HG02623 (cell line): Measurements from ENCODE around the gene SUN1.
"Not testable (repeated sequence)": the region's sequence is repeated elsewhere in the genome, so short reads cannot be mapped to it uniquely, and the experiment has no call there.

Experiments used
- ATAC-seq: cut with Tn5 transposase; IDR thresholded peaks from one replicate; pipeline ENCODE4 v1.9.1; 2021; ENCODE audit warnings: moderate library complexity; ENCODE audit not compliant: unreplicated experiment

SUN1 gene

GRCh38 chr7:854118-854775 is 22.0 kb downstream of the SUN1 start:
- no peak for ATAC-seq

DNA sequence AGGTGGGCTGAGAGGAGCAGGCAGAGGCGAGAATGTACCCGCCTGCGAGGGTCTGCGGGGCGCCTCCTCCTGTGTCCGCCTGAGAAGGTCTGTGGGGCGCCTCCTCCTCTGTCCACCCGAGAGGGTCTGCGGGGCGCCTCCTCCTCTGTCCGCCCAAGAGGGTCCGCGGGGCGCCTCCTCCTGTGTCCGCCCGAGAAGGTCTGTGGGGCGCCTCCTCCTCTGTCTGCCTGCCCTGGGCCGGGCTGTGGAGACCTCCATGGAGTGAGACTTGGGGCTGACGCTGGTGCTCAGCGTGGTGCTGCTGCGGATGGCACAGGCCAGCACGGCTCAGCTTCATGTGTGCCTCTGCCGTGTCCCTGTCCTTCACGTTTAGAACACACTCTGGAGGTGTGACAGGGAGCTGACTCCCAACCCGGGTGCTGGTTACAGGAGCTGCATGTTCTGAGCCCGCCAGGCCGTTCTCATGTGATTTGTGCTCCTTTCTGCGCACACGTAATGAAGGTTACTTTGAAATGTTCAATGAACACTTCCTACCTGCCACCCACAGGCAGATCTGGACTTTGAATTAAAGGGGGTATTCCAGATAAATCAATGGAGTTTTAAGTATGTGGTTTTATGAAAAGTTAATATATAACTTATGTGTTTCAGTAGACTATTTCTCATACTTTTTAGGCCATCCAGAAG is 23.6 kb downstream of the SUN1 start:
- no peak for ATAC-seq

DNA sequence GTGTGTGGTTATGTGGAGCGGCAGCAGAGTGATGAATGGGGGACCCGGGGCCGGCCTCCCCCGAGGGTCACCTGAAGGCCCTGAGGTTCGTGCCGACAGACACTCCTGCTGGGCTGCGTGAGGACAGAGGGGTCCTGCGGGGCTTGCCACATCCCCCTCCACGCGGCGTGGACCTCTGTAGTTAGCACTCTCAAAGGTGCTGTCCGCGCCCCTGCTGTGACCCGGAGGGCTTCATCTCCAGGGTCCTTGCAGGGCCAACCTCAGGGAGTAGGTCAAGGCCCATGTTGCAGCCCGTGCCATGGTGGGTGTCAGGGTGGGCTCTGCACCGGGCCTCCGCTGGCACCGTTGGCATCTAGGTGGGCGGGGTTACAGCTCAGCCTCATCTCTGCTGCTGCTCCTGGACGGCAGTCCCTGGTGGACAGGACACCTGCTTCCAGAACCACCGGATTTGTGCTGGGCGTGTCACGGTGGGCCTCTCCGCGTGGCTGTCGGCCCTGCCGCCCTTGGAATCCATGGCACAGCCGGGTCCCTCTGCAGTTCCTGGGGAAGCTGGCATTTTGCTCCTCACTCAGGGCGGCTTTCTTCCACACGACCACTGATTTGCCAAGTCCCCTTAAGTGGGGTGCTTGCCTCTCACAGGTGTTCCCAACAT is 24.3 kb downstream of the SUN1 start:
- no peak for ATAC-seq

DNA sequence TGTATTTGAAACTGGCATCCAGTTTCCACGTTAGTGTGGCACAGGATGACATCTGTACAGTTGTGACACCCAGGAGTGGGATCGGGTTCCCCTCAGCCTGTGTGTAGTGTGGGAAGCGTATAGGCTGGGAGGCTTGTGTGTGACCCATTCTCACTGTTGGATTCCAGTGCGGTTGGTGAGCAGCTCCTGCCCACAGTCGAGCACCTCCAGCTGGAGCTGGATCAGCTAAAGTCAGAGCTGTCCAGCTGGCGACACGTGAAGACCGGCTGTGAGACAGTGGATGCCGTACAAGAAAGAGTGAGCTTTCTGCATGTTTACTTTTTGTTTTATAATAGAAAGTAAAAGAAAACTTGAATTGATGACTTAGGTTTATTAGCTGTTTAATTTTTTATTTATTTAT is 25.4 kb downstream of the SUN1 start:
- ATAC-seq: no peak

GRCh38 chr7:859359-860030 is 27.2 kb downstream of the SUN1 start:
- ATAC-seq: no peak

DNA sequence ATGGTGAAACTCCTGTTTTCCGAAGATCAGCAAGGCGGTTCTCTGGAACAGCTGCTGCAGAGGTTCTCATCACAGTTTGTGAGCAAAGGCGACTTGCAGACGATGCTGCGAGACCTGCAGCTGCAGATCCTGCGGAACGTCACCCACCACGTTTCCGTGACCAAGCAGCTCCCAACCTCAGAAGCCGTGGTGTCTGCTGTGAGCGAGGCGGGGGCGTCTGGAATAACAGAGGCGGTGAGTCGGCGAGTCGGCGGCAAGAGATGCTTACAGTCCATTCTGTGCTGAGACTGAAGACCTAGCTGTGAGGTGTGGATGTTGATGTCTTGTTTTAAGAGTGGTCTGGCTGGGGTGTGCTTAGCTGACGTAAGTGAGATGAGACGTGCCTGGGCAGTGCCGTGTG is 27.9 kb downstream of the SUN1 start:
- no peak for ATAC-seq

DNA sequence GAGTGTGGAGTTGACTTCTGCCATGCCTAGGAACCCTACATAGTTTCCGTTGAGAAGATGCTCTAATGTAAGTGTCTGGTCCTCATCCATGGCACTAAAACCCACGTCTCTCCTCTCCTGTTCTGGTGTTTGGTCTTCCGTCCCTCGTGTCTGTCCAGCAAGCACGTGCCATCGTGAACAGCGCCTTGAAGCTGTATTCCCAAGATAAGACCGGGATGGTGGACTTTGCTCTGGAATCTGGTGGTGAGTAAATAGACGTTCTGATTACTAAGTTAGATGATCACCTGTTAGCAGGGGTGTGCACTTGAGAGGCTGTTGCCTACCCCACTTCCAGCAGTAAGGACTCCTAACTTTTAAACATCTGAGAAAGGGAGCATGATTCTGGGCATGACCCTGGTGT is 28.9 kb downstream of the SUN1 start:
- ATAC-seq: no peak

GRCh38 chr7:862157-862556 is 29.9 kb downstream of the SUN1 start:
- no peak for ATAC-seq

- no peak for ATAC-seq
These were observed 30.8 kb downstream of the SUN1 start for GRCh38 chr7:863106-863505.

DNA sequence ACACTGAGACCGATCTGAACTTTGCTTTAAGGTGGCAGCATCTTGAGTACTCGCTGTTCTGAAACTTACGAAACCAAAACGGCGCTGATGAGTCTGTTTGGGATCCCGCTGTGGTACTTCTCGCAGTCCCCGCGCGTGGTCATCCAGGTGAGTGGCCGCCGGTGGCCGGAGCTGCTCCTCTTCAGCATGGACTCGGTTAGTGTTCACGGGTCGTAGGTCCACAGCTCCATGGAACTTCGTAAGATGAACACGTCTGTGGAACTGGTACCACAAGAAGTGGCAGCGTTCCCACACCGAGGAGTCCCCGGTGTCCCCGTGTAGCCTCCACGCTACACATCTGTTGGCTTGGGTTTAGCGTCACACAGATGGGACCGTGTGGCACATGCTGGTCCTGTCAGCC is 33.6 kb downstream of the SUN1 start:
- no peak for ATAC-seq

DNA sequence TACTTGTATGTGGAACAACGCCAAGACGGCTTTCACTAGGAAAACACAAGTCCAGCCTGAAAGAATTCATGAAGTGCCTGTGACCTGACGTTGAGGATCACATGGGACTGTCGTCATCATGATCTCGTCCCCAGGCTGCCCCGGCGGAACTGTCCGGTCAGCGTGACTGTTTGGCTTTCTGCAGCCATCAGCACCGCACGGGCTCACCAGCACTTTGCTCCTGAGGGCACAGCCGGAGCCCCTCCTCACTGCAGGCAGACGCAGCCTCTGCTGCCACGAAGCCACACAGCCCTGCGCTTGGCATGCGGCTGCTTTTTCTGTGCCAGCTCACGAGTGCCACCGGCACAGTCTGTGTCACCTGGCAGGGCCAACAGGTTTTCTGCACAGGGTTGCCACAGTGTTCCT is 34.7 kb downstream of the SUN1 start:
- no peak for ATAC-seq

GRCh38 chr7:867406-868188 is 35.3 kb downstream of the SUN1 start:
- no peak for ATAC-seq

GRCh38 chr7:868189-868486 is 35.9 kb downstream of the SUN1 start:
- no peak for ATAC-seq

DNA sequence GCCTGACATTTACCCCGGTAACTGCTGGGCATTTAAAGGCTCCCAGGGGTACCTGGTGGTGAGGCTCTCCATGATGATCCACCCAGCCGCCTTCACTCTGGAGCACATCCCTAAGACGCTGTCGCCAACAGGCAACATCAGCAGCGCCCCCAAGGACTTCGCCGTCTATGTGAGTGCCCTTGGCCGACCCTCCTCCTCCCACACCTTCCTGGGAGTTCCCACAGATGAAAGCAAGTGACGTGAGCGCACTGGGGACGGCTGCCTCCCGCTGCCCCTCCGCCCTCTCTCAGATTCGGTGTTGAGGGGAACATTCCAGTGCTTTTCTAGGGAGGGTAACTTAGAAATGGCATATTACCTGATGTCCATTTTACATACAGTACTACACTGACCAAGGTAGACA is 37.1 kb downstream of the SUN1 start:
- ATAC-seq: no peak

- ATAC-seq: no peak
These were observed 39.7 kb downstream of the SUN1 start for GRCh38 chr7:871900-872537.

DNA sequence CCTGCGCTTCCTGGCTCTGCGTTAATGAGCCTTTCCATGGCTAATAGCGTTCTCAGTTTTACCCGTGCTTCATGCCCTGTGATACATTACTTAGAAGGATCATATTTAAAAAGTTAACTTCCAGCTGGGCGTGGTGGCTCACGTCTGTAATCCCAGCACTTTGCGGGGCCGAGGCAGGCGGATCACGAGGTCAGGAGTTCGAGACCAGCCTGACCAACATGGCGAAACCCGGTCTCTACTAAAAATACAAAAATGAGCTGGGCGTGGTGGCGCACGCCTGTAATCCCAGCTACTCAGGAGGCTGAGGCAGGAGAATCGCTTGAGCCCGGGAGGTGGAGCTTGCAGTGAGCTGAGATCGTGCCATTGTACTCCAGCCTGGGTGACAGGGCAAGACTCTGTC is 40.4 kb downstream of the SUN1 start:
- not testable (repeated sequence) for ATAC-seq

DNA sequence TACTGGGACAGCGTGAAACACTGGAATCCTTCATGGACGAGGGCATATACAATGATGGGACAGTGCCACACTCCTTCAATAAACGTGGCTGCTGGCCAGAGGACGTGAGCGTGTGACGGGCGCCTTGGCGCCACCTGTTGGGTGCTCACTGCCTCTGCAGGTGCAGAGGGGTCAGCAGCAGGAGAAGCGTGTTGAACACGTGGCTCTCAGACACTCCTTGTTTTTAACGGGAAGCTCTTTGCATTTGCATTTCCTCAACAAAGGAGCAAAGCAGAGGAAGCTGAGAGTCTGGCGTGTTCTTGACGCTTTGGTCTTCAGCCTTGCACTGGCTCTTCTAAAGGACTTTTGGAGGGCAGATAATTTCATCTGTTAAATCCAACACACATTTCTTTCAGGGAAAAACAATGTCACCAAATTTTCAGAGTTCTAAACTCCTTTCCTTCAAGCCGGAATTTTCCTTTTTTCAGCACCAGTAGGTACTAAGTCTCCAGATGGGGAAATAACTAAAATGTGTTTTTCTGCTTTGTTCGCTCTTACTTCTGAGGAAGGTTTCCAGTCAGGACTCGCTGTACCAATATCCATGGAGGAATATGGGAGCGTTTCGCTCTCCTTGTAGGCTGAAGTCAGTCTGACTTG is 41.2 kb downstream of the SUN1 start:
- no peak for ATAC-seq

DNA sequence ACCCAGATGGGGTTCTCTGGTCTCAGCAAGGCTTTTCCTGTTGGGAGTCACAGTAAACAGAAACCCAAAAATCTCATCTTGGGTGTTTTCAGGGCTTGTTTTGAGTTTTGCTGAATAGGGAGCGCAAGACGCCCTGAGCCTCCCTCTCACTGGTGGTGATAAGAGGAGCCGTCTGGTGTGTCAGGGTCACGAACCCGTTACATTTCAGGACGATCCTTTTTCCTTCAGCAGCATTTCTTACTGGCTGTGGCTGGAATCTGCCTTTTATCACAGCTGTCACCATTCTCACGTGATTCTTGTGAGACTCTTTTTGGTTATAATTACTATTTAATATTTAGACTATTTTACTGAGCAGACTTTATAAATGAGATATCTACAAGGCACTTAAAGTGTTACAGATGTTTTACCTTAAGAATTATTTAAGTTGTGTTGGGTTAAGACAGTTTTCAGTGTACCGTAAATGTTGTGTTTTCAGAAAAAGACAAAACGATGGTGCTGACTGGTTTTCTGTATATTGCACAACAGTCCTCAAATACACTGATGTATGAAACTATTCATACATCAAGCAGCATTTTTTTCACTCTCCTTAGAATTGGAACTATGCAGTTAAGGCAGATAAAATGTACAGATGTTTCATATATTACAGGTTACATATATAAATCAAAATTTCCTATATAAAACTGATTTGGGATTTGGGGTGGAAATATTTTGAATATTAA is 41.9 kb downstream of the SUN1 start:
- ATAC-seq: no peak

DNA sequence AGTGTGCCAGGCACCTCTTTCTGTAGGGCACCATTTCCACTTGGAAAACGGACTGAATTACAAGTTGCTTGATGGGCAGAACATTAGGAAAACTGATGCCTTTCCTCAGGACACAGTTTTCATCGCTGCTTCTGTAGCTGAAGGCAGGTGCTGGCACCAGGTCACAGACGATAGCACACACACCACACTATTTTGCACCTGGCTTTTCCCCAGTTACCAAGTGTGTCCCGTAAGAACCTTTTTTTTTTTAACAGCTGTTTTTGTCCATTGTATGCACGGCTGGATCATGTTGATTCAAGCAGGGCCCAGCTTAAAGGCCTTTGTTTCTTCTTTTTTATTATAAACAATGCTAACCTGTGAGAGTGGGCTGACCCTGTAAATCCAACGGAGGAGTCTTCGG is 42.8 kb downstream of the SUN1 start:
- no peak for ATAC-seq
